HepG2 (cell line): ENCODE measurements around the gene WDHD1. TPM values are rescaled to one million over a fixed set of nuclear protein-coding genes. Genes with fewer than 3 reads are reported as not detected.

Source experiments
- AFF4 ChIP-seq: sonication (generic); formaldehyde crosslinking; IDR thresholded peaks from 2 replicates; pipeline ENCODE4 v1.4.0; 2020; ENCODE audit warnings: missing genetic modification reagents
- ARNTL ChIP-seq: sonication (generic); formaldehyde crosslinking; IDR thresholded peaks from 2 replicates; pipeline ENCODE4 v1.4.0; 2020; ENCODE audit warnings: mild to moderate bottlenecking, missing genetic modification reagents
- CBFB ChIP-seq: sonication (generic); formaldehyde crosslinking; IDR thresholded peaks from 2 replicates; pipeline ENCODE4 v1.4.0; 2020; ENCODE audit warnings: missing genetic modification reagents
- GATA4 ChIP-seq: sonication (generic); IDR thresholded peaks from 2 replicates; pipeline ENCODE4 v1.6.1; 2016; ENCODE audit warnings: antibody characterized with exemption, low read depth, borderline replicate concordance
- KLF6 ChIP-seq: IDR thresholded peaks from 2 replicates; pipeline ENCODE4 v1.8.0; 2016; ENCODE audit warnings: missing biosample characterization, missing genetic modification reagents
- MEF2D ChIP-seq: sonication (generic); formaldehyde crosslinking; IDR thresholded peaks from 2 replicates; pipeline ENCODE4 v1.5.1; 2020; ENCODE audit warnings: mild to moderate bottlenecking, missing genetic modification reagents
- ZBTB25 ChIP-seq: IDR thresholded peaks from 2 replicates; pipeline ENCODE4 v1.6.1; 2018; ENCODE audit warnings: missing genetic modification reagents
- ZFP1 ChIP-seq: IDR thresholded peaks from 2 replicates; pipeline ENCODE4 v1.6.1; 2016
- ZMAT3 ChIP-seq: sonication (generic); formaldehyde crosslinking; conservative IDR thresholded peaks from 2 replicates; pipeline ENCODE4 v1.7.0; 2021; ENCODE audit warnings: missing genetic modification reagents
- ZNF256 ChIP-seq: sonication (generic); formaldehyde crosslinking; conservative IDR thresholded peaks from 2 replicates; pipeline ENCODE4 v1.4.0; 2020; ENCODE audit warnings: missing genetic modification reagents
- ZNF280B ChIP-seq: sonication (generic); formaldehyde crosslinking; IDR thresholded peaks from 2 replicates; pipeline ENCODE4 v1.5.0; 2020; ENCODE audit warnings: missing genetic modification reagents, mild to moderate bottlenecking, borderline replicate concordance
- ZNF362 ChIP-seq: sonication (generic); formaldehyde crosslinking; IDR thresholded peaks from 2 replicates; pipeline ENCODE4 v1.4.0; 2020; ENCODE audit warnings: missing genetic modification reagents, mild to moderate bottlenecking, borderline replicate concordance
- ZNF646 ChIP-seq: sonication (generic); formaldehyde crosslinking; IDR thresholded peaks from 2 replicates; pipeline ENCODE4 v1.9.0; 2021; ENCODE audit warnings: mild to moderate bottlenecking, missing genetic modification reagents
- ZNF776 ChIP-seq: sonication (generic); formaldehyde crosslinking; IDR thresholded peaks from 2 replicates; pipeline ENCODE4 v1.4.0; 2020; ENCODE audit warnings: mild to moderate bottlenecking, missing genetic modification reagents
- polyA plus RNA-seq, 8 experiments: library from polyadenylated mRNA; depleted of rRNA in 3 of 8; stranded (reverse) in 7 of 8; unstranded in 1 of 8; fragments of >200 nt; fragmentation: Illumina TruSeq in 4 of 8; extraction: Trizol in 4 of 8; gene quantifications; 2 replicates each; pipeline versions ENCODE4 v1.2.1 to v1.2.3, GENCODE V29; 2011 to 2016; ENCODE audit warnings: low read depth in 4 of 8, missing spikeins in 1 of 8, mixed read lengths in 1 of 8; ENCODE audit not compliant: insufficient read depth in 1 of 8
- total RNA-seq, 5 experiments: library from RNA; depleted of rRNA; stranded (reverse); fragments of >200 nt; fragmentation: Illumina TruSeq; extraction: Trizol; gene quantifications; 2 replicates each; pipeline ENCODE4 v1.2.3, GENCODE V29; 2016; ENCODE audit warnings: low read depth in 1 of 5

WDHD1 gene
- total and polyA plus RNA-seq, 2 of the 13 experiments (the other 11 are each of a cell fraction or from before 2014, with no cell fraction given) = 5.5 to 27.5 TPM

- no peak for TF ChIP-seq ZBTB25 (CRISPR knock-in tag)
- TF ChIP-seq ZFP1 (CRISPR knock-in tag) = 0 out of 2 replicates have a peak, but pooled peaks have one; percentile 18
- TF ChIP-seq CBFB (CRISPR knock-in tag) = no peak
- TF ChIP-seq ZNF646 = no peak
- TF ChIP-seq ZMAT3 (CRISPR knock-in tag) = no peak
- peak; percentile 31; the same call in 1 of the 2 replicates for TF ChIP-seq ZNF362 (CRISPR knock-in tag)
- TF ChIP-seq ZNF256 (CRISPR knock-in tag) = peak; percentile 78; the same call in 1 of the 2 replicates
- TF ChIP-seq MEF2D (CRISPR knock-in tag) = no peak
- TF ChIP-seq ZNF776 (CRISPR knock-in tag) = 0 out of 2 replicates have a peak, but pooled peaks have one; percentile 24
- TF ChIP-seq GATA4 = peak; percentile 73
- TF ChIP-seq ARNTL (CRISPR knock-in tag) = peak; percentile 57; the same call in 1 of the 2 replicates
- TF ChIP-seq AFF4 (CRISPR knock-in tag) = no peak
- no peak for TF ChIP-seq ZNF280B (CRISPR knock-in tag)
- TF ChIP-seq KLF6 (CRISPR knock-in tag) = peak; percentile 79; the same call in 1 of the 2 replicates
Measured at GRCh38 chr14:54902521-54903420, 124.1 kb downstream of the WDHD1 start, which contains the start of gene GCH1 (continued).
